Fibroblast of skin of abdomen (primary cell): ENCODE measurements around the gene ZNF775.
A peak's percentile ranks its signal among the peaks of the same experiment; 100 is the strongest.

Experiments
- DNase-seq: peaks from one replicate; pipeline ENCODE4 v3.0.0-alpha.2; 2013

The ZNF775 gene

DNA sequence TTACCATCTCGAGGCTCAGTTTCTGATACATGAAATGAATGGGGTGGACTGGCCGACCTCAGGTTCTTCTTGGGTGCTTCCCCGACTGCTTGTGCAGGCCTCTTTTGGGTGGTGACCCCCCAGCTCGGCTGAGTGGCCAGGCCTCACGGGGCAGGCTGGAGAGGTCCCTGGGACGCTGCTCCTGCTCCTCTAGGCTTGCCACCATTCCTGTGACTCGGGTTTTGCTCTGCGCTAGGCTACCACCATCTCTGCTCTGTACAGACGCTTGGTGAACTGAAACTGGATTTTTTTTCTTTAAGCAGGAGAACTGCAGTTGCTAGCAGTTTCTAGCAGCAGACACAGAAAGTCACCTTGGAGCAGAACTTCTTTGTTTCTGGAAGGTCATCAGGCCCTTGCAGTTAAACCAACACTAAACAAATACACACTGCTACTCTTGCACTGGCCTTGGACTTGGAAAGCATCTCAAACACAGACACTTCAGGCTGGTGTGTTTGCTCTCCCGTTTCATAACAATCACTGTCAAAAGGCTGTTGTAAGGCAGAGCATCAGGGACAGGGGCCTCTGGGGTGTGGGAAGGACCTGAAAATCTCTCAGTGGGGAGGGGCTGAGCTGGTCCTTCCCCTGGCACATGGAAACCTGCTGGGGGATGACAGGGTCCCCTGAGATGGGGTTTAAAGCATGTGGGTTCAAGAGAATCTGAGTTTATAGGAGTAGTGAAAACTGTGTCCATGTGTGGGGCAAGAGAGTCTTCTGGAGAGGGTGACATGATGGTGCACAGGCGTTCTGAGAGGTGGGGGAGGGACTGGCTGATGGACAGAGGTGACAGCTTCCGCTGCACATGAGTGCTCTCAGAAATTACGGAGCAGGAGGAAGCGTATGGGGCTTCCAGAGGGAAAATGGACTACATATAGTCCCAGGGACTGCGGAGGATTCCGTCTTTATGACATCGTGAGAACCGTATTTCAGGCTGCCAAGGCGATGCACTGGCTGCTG lies 36.3 kb downstream of the ZNF775 start:
- DNase-seq = no peak

DNA sequence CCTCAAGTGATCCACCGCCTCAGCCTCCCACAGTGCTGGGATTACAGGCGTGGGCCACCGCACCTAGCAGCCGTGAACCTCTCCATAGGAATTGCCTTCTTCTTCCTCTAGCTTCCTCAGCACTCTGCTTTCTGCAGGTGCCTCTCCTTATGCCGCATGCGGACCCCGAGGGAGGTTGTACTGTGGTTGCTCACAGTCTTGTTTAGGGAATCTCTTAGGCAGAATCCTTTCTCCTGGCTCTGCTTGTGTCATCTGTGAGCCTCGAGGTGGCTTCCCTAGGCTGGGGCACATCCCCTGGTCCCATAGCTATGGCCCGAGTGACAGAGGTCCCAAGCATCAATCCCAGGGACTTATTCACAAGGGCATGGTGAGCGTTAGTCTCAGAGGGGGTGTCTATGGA lies 38.1 kb downstream of the ZNF775 start:
- no peak for DNase-seq

DNA sequence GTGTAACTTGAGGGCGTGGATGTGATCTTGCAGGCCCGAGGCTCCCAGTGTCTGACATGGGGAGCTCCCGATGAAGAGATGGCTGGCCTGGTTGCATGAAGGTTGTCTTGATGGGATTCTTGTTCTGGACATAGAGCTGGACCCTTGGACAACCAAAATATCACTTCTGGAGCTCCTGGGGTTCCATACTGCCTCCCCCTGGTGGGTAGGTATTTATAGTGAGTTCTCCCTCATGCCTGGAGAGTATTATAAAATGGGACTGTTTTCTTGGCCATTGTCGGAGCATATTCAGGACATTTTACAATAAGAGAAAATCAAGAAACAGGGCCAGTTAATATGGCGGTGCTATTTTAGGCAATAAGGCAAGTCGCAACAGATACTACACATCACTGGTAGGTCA lies 38.7 kb downstream of the ZNF775 start:
- no peak for DNase-seq

DNA sequence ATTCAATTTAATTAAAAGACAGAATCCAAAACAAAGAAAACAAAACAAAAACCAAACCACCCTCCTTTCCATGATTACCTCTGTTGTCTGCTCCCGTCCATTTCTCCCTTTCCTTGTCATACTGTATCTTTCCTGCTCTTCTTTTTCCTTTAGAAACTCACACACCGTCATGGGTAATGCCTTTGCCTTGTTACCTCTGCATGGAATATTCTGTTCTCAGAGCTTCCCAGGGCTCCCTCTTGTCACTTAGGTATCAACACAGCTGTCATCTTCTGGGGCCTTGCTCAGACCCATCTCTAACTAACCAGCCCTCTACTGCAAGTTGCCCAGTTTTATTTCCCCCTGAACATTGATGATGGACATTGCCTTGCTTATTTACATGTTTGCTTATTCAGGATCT lies 41.1 kb downstream of the ZNF775 start:
- DNase-seq = no peak

DNA sequence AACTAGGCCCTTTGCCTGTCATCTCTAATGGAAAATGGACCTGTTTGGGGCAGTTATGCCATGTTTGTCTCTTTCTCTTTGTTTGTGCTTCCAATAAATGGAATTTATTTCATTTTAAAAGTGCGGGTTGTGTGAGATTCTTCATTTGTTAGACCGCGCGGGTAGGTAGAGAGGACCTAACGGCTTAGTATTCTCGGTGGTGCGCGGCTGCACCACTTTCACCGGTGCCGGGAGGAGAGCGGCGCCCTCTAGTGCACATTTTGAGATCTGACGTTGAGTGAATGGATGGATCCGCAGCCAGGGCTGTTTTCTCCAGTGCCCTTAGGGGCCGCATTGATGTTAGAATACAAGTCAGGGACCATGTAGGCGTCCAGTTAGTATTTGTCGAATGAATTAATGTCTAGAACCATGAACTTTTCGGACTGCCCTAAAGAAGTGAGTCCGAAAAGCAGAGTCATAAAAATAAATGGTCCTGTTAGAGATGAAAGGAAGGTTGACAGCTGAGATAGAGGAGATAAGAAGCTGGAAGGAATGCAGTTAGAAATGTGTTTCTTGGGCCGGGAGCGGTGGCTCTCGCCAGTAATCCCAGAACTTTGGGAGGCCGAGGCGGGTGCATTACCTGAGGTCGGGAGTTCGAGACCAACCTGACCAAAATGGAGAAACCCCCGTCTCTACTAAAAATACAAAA lies 42.0 kb downstream of the ZNF775 start:
- DNase-seq = peak; percentile 69

DNA sequence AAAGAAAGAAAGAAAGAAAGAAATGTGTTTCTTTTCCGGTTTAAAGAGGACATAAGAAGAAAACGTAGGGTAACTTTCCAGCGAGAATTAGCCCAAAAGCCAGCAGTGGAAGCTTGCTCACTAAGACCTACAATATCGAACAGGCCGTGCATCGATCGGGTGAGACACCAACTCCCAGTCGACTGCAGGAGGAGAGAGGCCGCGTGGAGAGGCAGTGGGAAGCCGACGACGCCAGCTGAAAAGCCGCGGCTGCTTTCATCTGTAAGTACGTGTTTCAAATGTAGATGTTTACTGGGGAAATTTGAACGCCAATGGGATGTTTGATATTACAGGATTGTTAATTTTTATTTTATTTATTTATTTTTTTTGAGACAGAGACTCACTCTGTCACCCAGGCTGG lies 42.7 kb downstream of the ZNF775 start:
- DNase-seq = no peak

DNA sequence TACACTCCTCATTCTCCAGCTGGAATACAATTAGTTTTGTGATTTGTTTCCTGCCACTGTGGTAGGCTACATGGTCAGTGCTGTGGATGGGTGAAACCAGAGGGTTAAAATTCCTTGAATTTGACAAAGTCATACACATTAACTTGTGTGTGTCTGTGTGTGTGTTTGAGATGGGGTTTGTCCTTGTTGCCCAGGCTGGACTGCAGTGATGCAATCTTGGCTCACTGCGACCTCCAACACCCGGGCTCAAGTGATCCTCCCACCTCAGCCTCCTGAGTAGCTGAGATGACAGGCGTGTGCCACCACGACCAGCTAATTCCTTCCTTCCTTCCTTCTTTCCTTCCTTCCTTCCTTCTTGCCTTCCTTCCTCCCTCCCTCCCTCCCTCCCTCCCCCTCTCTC lies 46.5 kb downstream of the ZNF775 start:
- DNase-seq = no peak

DNA sequence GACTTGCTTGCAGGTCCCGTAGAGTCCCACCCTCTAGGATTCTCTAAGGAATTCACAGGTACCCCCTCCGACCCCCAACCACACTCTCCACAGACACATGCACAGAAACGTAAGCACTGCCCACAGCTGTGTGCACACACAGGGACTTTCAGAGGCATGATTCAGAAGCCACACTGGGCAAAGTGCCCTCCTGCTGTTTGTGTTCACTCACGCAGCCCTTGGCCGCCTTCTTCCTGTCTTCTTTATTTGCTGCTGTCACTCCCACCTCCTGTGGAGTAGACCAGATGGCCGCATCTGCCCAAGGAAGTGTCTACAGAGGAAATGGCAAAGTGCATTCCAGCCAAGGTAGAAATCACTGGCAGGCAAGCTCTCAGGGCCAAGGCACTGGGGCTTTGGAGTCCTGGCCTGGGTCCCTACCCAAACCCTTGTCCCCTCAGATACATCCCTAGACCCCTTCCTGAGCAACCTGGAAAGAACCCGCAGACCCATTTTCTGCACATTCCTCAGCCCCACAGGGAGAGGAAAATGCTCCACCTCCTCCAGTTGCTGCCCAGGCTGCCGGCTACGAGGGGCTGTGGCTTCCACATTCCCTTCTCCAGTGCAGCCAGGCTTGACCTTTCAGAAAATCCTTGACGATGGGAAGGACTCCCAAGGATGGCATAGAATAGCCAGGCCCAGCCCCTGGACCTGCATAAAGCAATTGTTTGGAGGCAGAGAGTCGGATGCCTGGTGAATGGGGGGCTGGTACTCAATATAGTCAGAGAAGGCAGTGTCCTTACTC lies 49.7 kb downstream of the ZNF775 start:
- peak; percentile 70 for DNase-seq

DNA sequence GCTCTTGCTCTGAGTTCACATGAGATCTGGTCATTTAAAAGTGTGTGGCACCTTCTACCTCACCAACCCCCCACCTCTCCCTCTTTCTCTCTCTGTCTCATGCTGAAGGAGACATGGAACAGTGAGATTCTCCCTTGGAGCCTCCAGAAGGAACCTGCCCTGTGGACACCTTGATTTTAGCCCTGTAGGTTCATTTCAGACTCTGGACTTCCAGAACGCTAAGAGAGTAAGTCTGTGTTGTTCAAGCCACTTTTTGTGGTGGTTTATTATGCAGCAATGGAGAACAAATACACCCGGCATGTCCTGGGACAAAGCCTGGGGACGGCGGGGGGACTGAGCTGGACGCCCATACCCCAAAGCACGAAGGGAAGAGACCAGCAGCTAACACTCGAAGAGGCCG lies 50.6 kb downstream of the ZNF775 start:
- DNase-seq = no peak

DNA sequence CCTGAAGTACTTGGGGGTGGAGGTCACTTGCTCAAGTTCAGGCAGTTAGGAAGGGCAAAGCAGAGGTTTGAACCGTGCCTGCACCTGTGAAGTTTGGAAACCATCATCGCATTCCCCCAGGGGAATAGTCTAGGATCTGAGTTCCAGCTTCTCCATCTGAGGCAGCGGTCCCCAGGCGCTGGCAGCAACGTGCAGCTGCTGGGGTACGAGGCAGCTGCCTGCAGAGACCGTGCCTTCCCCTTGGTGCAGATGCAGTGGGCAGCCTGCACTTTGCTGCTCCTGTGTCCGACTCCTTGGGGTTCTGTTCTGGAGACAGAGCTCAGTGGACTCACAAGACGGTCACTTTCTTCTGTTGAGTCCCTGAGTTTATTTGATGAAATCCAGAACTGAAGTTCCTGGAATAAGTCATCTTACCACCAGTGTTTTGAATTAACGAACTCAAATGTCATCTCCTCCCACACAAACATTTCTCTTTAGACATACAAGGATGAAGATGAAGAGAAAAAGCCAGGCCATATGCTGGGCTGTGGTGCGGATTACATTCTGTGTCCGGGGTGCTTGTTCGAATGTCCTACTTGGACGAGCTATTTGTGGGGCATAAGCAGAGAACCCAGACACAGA lies 51.4 kb downstream of the ZNF775 start:
- DNase-seq = no peak

DNA sequence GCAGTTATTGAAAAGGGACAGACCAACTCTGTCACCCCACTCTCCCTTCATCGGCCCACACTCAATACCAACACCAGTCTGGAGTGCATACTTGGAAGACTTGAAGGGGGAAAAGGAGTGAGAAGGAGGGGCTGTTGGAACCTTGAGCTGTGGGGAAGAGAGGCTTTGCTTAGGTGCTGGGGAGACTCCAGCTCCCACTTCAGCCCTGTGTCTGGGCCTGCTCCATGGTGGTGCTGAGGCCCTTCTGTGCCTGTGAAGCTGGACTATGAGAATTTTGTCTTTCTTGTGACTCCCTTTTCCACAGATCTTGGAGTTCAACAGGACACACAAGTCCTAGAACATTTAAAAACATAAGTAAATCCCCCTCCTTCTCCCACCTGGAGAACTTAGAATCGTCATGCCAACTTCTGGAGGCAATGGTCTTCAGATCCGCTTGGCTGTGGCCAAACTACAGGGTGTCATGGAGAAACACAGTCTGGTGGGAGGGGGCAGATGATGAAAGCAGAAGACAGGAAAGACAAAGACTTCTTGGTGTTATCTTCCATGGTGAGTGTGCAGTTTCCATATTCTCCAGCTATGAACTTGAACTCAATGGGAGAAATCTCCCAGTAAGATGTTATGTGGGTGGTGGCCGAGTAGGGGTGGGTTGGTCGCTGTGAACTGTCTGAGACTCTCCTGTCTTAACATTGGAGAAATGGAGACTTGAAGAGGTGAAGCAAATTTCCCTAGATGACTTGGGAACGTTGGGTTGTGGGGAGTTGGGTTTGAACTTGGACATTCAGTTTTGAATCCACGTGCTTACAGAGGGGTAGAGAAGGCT lies 52.9 kb downstream of the ZNF775 start:
- no peak for DNase-seq

DNA sequence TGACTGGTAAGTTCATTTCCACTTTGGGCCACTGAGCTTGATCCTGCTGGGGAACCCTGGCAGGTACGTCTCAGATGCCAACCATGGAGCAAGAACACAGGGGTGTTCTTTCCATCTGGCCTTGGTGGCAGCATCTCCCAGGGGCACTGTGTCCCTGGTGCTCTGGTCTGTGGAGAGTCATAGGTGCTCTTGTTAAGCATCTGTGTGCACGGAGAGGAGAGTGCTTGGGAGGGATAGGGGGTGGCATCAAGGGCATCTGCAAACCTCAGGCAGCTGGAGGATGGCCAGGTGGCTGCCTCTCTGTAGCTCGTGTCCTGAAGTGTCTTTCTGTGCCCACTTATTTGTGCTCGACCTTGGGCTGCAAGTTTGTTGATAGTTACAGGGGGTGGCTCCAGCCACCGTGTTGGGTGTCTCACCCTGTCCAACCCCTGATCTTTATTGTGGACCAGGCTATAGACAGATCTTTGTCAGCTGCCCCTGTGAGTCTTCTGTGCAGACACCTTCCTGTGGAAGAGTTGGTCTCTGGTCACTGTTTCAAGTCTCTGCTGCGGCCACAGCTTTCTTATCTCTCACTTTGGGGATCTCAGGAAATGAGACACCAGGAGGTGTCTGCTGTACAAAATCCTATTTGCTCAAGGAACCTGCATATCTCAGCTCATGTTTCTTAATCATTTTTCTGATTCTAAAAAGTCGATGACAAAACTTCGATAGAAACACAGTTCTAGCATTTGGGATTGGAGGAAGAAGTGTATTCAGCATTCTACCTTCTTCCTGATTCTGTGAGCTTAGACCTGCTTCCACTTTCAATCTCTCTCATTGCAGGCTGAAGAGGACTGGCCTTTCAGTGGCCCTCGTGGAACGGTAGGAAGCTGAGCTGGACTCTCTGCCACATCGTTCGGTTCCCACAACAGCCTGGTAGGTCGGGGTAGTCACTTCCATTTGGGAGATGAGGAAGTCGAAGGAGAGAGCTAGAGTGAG lies 54.1 kb downstream of the ZNF775 start:
- DNase-seq = no peak

DNA sequence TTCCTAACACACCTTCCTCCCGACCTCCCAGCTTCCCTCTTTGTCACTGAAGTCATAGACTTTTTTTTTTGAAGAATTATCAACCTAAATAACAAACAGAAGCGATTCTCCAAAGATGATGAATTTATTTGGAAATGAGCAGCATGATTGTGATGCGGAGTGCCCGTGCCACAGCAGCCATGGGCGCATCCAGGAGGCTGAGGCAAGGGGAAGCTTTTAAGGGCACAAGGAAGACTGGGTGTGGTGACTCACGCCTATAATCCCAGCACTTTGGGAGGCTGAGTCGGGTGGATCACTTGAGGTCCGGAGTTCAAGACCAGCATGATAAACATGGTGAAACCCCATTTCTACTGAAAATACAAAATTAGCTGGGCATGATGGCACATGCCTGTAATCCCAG lies 55.1 kb downstream of the ZNF775 start:
- DNase-seq = no peak

DNA sequence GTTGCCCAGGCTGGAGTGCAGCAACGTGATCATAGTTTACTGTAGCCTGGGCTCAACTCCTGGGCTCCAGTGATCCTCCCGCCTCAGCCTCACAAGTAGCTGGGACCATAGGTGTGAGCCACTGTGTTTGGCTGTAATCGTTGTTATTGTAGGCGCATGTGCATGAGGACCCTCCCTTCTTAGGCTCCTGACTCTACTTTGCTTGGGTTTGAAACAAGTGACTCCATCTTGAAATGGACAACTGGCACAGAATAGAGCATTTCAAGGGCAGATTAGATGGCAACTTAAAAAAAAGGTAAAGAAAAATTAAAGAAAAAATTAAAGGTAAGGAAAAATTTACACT lies 55.9 kb downstream of the ZNF775 start:
- DNase-seq = no peak

DNA sequence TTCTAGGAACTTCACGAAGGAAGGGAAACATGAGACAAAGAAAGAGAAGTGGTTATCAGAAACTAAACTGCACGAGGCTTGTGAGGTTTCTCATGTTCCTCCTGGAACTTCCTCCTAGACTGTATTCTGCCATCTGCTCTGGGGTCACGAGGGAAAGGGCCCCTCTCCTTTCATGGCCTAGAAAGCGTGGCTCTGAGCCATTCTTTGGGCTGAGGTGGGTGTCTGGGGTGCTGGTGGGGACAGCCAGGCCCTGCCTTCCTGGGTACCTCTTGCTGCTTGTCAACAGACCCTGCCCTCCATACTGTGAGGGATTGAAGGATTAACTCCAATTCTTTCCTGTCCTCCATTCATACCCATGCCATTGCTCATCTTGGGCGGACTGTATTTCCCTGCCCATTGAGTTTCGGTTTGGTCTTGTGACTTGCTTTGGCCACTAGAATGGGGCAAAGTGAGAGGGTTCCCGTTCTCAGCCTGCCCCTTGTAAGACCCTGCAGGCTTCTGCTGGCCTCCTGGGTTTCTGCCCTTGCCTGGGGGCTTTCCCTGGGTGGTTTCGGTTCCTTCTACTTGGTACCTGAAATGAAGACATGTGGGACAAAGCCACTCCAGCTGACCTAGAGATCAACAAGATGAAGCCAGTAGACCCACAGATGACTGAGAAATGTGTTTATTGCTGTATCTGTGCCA lies 56.4 kb downstream of the ZNF775 start:
- DNase-seq = no peak

DNA sequence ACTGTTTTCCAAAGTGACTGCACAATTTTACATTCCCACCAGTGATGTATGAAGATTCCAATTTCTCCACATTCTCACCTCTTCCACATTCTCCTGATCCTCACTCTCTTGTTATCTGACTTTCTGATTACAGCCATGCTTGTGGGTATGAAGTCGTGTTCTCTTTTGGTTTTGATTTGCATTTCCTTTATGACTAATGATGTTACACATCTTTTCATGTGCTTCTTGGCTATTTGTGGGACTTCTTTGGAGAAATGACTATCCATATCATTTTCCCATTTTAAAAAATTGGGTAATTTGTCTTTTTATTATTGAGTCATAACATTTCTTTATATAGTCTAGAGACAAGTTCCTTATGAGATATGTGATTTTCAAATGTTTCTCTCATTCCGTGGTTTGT lies 60.8 kb downstream of the ZNF775 start:
- peak; percentile 4 for DNase-seq

DNA sequence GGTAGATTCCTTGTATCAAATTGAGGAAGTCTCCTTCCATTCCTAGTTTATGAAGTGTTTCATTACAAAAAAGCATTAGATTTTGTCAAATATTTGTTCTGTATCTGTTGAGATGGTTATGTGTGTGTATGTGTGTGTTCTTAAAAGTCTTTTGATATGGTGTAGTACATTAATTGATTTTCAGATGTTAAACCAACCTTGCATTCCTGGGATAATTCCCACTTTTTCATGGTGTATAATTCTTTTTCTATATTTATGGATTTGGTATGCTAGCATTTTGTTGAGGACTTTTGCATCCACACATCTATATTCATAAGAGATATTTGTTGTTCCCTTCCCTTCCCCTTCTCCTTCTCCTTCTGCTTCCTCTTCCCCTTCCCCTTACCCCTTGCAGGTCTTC lies 62.4 kb downstream of the ZNF775 start:
- no peak for DNase-seq

DNA sequence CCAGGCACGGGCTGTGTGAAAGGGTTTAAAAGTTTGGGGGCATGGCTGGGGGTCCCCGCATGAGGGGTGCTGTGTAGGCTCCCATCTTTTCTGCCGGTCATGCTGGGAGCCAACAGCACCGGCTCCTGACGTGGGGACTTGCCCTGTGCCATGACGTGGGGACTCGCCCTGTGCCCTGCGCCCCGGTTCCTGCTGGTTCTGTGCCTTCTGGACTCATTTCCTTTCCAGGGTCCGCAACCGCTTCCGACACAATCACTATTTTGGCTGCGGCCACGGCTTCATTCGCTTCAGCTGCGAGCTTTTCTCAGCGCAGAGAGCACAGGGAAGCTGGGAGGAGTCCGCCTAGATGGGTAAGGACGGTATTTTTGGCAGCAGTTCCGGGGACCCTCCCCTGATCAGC lies 63.7 kb downstream of the ZNF775 start:
- no peak for DNase-seq

DNA sequence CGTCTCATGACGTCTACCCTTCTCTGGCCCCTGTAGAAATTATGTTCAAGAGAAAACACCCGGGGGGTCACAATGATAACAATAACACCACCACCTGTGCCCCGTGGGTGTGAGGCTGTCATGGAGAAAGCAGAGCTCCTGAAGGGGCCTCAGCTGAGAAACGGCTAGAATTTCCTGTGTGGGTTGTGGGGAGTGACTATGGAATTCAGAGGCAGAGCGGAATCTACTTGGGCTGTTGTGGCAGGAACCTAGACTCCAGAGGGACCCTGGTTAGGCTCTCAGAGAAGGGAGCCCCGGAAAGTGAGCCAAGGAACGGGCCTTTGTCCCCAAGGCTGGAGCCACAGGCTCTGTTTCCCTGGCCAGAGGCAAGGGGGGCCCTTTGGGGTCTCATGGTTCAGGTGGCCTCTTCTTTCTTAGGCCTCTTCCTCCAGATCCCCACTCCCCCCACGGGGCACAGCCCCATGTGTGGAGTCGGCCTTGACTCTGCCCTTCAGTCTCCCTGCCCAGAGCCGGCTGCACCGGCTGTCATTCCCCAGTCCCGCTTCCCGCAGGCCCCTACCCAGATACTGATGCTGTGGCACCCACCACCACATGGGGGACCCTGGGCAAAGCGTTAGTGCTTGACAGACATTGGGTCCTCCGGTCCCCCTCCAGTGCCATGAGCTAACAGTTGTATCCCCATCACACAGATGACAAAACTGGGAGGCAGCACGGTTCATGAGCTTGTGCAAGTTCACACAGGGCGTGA lies 64.8 kb downstream of the ZNF775 start:
- no peak for DNase-seq
